ENCODE results near the gene USF1.
"Not testable (repeated sequence)": the region's sequence is repeated elsewhere in the genome, so short reads cannot be mapped to it uniquely, and the experiment has no call there.

USF1 gene

GRCh38 chr1:161076410-161076809 lies 30.6 kb upstream of the USF1 start:
- no peak for DNase-seq

GRCh38 chr1:161074676-161075368 lies 29.0 kb upstream of the USF1 start:
- no peak for DNase-seq

GRCh38 chr1:161073474-161074121 lies 27.8 kb upstream of the USF1 start:
- no peak for DNase-seq

DNA sequence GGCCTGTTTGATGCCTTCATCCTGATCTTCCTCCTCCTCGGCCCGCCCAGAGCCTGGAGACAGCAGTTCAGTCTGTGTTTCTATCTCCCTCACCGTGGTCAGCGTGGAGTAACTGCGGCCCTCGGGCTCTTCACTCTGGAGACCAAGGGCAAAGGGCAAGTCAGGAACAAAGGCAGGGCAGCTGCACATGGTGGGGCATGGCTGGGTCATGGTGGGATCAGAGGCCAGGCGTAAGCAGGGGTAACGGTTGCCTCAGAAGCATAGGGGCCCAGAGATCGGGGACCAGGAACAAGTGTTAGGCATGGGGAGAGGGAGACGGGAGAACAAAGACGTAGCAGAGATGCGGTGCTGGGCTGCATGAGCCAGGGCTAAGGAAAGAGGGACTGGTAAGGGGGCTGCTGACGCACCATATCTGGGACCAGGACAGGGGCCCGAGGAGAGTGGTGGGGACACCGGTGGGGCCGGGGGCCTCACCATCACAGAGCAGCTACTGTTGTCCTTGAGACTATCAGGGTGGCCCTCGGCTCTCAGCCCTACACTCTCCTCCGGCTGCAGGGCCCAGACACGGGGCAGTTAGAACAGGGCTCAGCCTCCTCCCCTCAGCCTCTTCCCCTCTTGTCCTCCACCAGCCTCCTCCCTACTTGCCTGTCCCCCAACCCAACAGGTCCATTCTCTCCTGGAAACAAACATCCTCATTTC lies 27.1 kb upstream of the USF1 start:
- no peak for DNase-seq

- DNase-seq, result peak; percentile 37 to 41
Measured at GRCh38 chr1:161071886-161072371, 26.2 kb upstream of the USF1 start.

DNA sequence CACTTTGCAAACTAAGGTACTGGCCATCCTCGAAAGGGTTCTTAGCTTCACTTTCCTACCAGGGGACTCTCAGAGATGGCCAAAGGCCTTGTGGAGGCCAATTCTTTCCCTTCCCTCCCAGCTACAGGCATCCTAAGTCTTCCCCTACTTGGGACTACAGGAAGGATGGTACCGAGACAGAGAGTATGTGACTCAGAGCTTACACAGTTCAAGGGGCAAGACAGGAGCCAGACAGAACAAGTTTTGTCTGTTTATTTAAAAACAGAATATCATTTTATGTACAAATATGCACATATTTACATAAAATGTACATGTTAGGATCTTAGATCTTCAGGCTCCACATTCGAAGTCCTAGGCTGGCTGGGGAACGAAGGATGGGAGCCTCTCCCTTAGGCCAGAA lies 25.0 kb upstream of the USF1 start:
- DNase-seq, result no peak

DNA sequence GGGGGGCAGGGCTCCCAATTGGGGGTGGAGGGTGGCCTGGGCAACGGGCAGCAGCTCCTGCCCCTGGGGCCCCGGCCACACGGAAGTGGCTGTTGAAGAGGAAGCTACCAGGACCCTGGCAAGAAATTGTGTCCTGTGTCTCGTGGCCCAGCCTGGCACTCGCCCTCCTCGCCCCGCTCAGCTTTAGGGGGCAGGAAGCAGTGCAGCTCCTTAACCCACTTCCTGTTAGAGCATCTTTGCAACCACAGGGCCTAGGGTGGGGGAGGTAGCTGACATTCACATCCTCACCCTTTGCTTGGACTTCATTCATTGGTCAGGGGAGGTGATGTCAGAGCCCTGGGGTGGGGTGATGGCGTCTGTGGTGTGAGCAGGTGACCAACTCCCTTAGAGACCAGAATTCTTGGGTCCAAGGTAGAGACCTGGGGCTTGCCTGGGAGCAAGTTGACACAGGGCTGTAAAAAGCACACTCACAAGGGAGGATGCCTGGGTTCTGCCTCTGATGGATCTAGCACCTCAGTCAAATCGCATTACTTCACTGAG lies 24.0 kb upstream of the USF1 start, which contains the start of gene ARHGAP30:
Gene ARHGAP30, minus strand, starts transcription at position 161 of the 540 bp plus-strand sequence. CDS start 267 bp downstream, outside the sequence.
- DNase-seq, result peak; percentile 64 to 66

GRCh38 chr1:161069241-161069640 lies 23.5 kb upstream of the USF1 start:
- DNase-seq, result no peak

DNA sequence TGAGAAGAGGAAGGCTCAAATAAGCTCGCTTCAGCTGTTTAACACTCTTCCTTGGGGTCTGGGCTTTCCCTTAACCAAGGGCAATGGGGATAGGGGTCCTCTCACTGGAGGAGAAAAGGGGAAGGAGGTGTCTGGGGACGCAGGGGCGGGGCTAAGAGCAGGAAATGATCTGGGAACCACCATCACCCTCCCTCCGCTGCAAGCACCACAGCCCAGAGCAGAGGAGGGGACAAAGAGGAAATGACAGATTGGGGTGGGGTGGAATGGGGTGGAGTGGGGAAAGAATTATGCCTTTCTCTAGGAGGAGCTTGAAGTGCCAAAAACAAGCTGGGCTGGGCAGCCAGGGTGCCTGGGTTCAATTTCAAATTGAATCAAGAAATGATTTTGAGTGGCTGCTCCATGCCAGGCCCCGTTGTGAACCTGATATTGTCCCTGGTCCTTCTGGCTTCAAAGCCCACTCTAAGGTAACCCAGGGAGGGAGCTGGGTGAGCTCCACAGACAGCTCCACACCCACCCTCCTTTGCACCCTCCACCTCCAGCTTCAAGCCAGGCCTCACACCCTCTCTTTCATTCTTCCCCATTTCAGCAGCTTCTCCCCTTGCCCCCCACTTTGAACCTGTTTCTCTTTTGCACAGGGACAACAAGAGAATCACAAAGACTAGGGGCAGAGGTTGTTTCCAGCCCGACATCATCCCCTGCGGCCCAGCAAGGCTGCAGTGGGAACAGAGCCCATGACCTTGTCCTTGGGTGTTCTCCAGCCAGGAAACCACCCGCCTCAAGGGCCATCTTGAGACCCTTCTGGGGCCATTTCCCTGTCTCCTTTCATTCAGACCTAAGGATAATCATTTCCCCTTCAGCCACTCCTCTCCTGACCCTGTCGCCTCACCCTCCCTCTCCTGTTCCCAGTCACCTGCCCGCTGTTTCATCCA lies 22.8 kb upstream of the USF1 start:
- DNase-seq, result peak; percentile 68 to 69

DNA sequence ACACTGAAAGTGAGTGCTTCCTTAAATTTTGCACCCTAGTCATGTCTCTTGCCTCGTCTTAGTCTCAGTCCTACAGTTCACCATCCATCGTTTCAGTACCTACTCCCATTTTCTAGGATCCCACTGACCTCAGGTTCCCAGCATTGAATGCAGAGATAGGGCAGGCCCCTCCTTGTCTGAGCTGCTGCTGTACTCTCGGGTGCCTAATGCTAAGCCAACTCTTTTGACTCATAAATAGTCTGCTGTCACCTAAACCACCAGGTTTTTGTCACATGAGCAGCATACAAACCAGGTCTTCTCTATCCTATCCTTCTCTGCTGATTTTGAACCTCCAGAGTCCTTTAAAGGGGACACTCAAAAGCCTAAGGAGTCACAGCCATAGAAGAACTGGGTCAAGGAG lies 20.9 kb upstream of the USF1 start:
- no peak for DNase-seq

GRCh38 chr1:161065681-161066080 lies 19.9 kb upstream of the USF1 start:
- DNase-seq, result not testable (repeated sequence)

GRCh38 chr1:161063936-161064335 lies 18.2 kb upstream of the USF1 start:
- DNase-seq, result not testable (repeated sequence)

- no peak for DNase-seq
Measured at GRCh38 chr1:161061419-161061818, 15.6 kb upstream of the USF1 start.

GRCh38 chr1:161059293-161059692 lies 13.5 kb upstream of the USF1 start:
- no peak for DNase-seq

GRCh38 chr1:161054805-161055204 lies 9.0 kb upstream of the USF1 start:
- no peak for DNase-seq

- DNase-seq, result no peak
Measured at GRCh38 chr1:161054232-161054631, 8.5 kb upstream of the USF1 start.

GRCh38 chr1:161052899-161053298 lies 7.1 kb upstream of the USF1 start:
- no peak for DNase-seq

DNA sequence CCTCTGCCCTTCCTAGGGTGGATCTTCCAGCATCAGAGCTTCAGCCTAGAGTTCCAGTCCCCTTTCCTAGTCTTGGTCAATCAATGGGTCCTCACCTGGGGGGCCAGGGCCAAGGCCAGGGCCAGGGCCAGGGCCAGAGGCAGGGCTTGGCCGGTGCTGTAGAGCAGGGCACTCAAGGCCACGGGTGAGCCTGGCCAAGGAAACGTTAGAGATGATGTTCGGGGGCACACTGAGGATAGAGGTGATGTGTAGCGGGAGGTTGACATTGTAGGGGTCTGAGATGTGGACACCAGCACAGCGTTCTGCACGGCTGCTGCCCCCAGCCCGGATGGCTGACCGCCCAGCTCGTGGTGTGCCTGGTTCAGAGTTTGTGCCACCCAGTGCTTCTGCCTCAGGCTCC lies 5.4 kb upstream of the USF1 start:
- DNase-seq, result no peak

GRCh38 chr1:161048949-161049722 lies 3.4 kb upstream of the USF1 start:
- DNase-seq, result no peak

DNA sequence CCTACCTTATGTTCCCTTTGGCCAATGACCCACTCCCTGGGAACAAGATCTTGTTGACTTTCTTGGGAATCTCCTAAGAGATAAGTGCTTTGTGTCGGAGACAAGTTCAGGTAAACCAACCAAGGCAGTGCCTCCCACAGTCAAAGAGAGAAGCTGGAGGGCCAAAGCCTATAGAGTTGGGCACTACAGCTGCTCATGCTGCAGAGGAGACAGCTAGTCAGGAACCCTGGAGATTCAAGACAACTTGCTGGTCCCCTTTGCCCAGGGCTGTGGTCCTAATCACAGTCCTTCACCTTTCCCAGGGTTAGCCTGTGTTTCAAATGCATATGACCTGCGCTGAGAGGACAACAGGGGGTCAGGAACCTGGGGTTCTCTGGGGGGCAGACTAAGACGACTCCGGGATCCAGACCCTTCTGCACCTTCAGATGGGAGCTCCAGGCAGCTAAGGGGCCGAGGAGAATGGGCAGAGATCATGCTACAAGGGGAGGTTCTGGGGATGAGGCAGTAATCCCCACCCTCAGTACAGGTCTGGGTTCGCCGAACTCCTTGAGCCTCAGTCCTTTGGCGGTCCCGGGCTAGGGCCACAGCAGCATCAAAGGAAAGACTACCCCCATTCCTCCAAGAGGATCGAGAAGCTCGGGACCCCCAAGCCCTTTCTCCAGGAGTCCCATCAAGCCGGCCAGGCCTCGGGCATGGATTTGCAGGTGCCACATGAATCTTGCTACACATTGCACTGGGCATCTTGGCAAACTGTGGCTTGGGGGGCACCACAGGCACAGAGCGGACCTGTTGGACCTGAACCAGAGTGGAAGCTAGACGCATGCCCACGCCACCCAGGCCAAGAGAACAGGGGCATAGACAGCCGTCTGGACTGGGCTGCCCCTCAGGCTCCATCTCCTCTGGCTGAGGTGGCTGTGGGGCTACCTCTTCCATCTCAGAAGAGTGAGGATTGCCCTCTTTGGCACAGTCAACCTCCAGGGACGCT lies 2.0 kb upstream of the USF1 start:
- no peak for DNase-seq
